ENCODE data around the gene COMMD1.
A peak's percentile ranks its signal among the peaks of the same experiment; 100 is the strongest.
"Not testable (repeated sequence)": the region's sequence is repeated elsewhere in the genome, so short reads cannot be mapped to it uniquely, and the experiment has no call there.

The COMMD1 gene

DNA sequence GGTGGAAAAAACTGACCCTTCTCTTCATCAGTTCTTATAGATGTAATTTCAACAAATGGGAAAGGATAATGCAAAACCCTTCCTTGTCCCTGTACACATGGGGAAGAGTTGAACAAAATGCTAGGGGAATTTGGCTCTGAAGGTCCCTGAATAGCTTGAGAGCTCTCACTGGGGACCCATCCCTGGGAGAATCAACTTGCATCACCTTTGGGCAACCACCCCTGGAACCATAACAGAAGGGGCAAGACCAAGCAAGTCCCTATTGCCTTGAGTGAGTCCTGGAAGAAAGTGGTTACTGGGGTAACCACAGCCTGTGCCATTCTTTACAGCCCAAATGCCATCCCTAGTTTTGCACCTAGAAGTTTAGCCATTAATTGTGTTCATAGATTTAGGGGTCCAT is 238.2 kb downstream of the COMMD1 start:
- no peak for DNase-seq

DNA sequence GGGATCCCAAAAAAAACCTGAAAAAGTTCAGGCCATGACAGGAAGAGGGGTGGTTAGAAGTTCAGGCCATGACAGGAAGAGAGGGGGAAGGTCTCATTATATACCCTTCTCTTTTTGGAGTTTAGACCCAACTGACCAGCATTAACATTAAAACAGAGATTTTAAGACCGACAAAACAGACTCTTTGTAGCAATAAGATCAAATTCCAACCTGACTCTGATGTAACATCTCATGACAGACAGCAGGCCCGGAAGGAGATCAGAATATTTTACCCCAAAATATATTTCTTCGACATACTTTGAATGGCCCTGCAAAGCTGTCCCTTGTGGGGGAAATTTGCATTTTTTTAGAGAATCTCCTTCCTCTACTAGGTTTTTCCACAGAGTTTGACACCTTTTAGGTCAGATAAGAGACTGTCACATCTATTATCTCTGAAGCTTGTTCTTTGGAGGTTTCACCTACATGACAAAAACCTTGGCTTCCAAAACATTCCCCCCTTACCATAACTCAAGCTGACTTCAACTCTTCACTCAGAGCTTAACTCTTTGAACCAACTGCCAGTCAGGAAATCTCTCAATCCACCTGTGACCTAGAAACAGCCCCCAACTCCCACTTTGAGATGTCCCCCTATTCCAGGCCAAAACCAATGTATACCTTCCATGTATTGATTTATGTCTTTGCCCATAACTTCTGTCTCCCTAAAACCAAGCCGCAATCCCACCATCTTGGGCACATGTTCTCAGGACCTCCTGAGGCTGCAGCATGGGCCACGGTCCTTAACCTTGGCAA is 239.4 kb downstream of the COMMD1 start:
- DNase-seq = no peak

DNA sequence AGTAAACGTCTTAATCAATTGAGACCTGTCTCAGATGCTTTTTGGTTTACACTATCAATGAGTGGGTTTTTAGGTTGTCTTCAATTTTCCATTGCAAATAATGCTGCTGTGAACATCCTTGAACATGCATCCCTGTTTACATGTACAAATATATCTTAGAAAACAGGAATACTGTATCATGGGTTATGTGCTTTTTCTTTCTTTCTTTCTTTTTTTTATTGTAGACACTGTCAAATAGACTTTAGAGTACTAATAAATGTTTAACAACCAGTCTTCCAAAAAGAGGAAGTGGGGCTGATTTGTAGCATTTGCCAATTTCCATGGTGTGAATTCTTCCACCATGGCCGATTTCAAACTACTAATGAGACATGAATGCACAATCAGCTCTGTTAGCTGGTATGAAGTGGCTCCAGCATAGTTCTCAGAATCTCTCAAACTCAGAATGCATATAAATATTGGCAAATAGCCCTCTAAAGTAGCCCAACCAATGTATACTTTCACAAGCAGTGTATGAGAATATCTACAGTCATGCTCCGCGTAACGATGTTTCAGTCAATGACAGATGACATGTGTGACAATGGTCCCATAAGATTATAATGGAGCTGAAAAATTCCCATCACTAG is 240.1 kb downstream of the COMMD1 start:
- DNase-seq = no peak

DNA sequence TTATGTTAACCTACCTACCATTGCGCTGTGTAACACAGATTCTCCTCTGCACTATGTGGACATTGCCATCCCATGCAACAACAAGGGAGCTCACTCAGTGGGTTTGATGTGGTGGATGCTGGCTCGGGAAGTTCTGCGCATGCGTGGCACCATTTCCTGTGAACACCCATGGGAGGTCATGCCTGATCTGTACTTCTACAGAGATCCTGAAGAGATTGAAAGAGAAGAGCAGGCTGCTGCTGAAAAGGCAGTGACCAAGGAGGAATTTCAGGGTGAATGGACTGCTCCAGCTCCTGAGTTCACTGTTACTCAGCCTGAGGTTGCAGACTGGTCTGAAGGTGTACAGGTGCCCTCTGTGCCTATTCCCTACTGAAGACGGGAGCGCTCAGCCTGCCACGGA is 241.3 kb downstream of the COMMD1 start:
- not testable (repeated sequence) for DNase-seq

DNA sequence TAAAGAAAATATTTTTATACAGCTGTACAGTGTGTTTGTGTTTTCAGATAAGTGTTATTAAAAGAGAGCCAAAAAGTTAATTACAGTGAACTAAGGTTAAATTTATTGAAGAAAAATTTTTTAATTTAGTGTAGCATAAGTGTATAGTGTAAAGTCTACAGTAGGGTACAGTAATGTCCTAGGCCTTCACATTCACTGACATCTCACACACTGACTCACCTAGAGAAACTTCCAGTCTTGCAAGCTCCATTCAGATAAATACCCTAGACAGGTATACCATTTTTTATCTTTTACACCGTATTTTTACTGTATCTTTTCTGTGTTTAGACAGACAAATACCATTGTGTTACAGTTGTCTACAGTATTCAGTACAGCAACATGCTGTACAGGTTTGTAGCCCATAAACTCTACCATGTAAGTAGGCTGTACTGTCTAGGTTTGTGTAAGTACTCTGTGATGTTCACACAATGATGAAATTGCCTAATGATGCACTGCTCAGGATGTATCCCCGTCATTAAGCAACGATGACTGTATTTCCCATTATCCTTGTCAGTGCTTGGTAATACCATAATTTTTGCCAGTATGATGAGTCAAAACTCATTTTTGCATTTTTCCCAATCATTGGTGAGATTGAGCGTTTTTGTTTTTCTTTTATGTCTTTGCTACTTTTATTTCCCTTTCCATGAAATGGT is 242.3 kb downstream of the COMMD1 start:
- DNase-seq = no peak

DNA sequence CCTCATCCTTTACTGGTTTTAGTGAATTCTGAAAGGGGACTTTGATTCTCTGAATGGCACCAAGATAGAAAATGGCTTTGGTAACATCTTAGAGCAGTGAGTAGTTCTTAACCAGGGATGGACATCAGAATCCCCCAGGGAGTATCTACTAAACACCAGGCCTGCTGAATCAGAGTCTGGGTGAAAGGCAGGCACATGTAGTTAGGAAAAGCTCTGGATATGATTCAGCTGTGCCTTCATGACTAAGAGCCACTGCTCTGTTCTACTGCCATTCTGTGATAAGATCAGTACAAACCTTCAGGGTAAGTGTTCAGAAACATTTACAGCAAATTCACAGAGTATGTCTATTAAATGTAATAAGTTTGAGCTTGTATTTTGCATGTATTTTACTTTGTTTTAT is 244.2 kb downstream of the COMMD1 start:
- DNase-seq = no peak

DNA sequence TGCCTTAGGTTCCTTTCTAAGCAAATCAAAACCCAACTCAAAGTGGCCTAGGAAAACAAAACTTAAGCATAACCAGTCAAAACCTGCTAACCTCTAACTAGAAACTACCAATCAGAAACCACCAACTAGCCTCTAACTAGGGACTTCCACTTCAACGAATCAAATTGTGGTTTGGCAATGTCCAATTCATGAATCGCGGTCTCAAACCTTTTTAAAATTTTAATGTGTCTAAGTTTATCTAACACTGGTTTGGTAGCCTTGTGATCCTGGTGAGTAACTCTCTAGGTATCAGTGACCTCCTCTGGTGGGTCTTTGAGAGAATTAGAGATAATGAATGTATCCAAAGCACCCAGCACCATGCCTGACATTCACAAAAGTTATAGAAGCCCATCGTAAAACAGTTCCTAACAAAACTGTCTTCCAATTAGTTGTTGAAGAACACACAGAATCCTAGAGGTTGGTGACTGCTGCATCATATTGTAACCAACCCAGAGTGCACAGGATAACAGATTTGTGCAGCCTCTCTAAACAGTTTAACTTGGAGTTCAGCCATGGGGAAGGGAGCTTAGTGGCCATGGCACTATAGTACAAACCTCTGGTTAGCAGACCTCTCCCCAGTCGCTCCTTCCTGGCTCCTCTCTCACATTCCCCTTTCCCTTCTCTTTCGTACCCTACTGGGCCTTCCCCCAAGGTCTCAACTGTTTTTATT is 245.3 kb downstream of the COMMD1 start:
- DNase-seq = no peak

DNA sequence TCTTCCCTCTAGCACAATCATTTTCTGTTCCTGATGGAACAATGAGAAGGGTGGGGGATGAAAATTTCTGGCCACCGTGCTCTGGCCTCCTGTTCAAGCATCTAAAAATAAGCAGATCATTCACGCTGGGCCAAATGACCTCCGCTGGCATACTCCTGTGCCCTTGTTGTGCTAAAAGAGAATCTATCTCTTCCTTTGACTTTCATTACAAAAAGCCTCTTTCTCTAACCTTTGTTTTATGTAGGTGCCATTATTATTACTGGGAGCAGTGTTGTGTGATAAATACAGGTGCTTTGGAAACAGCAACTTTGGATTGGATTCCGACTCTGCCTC is 245.8 kb downstream of the COMMD1 start:
- DNase-seq = no peak

DNA sequence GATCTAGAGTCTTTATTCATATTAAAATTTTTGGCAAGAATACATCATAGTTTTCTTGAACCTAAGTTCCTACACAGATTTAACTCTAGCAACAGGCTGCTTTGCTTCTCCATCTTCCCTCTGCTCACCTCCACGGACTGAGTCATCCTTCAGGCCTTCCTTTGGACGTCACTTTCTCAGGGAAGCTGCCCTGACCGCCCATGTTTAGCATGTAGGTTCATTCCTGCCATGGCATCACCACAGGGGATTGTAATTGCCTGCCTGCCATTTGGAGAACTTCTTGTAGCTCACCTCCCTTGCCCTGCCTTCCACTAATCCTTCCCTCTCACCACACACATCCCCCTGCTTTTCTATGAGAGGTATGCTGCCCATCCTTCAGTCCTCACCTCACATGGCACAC is 246.5 kb downstream of the COMMD1 start:
- no peak for DNase-seq

DNA sequence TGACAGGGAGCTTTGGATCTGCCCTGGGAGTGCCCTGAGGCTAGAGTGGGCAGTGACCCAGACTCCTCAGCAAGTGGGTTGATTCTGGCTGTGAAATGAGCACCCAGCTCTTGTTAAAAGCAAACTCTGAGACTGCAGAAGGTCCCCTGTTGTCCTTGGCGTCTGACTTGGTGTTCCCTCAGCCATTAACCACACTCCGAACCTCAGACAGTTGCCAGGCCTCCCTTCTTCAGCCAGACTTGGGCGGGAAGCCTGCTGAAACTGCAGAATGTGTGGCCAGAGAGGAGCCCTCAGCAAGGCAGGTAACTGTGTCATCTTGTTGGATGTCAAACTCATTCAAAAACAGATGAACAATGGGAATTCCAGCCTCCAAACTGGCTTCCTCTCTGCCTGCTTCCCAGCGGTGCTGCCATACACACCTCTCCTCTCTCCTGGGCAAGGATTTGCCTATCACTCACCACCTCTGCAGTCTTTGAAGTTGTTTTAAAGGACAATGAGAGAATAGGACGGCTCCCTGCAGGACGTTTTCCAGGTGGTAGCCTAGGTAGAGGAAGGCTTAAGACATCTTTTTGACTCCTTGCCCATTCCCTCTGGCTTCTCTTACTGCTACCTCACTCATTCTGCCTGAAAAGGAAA is 251.5 kb downstream of the COMMD1 start:
- DNase-seq = no peak

DNA sequence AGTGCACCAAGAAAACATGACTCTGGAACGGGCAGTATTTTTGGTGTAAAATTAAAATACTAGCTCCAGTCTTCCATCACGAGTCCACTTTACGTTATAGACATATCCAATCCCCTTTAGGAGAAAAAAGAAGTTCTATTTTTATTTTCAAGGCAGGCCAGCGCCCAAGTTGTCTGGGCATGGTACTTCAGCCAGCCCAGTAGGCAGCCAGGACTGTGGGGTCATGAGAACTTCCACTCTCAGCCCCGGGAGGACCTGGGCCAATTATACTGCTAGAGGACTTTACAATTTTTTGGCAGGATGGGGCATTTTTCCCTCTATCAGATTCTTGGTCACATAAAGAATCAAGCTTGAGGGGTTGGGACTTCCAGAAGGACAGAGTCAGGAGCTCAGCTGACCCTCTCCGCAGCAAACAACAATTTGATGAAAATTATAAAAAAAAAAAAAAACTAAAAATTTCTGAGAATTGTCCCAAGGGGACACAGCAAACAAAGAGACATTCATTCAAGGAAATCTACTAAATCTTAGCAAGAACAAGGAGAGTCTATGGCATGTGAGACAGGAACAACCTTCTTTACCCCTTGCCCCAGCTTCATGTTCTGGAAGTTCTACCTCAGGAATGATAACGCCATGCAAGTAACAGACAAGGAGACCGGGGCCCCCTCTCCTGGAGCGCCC is 253.1 kb downstream of the COMMD1 start:
- DNase-seq = no peak

DNA sequence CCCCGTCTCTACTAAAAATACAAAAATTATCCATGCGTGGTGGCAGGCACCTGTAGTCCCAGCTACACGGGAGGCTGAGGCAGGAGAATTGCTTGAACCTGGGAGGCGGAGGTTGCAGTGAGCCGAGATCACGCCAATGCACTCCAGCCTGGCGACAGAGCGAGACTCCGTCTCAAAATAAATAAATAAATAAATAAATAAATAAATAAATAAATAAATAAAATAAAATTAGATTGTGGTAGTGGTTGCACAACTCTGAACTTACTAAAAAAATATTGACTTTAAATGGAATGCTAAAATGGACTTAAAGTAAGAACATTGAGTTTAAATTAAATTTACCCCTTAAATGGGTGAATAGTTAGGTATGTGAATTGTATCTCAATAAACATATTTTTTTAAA is 255.2 kb downstream of the COMMD1 start:
- DNase-seq = not testable (repeated sequence)

DNA sequence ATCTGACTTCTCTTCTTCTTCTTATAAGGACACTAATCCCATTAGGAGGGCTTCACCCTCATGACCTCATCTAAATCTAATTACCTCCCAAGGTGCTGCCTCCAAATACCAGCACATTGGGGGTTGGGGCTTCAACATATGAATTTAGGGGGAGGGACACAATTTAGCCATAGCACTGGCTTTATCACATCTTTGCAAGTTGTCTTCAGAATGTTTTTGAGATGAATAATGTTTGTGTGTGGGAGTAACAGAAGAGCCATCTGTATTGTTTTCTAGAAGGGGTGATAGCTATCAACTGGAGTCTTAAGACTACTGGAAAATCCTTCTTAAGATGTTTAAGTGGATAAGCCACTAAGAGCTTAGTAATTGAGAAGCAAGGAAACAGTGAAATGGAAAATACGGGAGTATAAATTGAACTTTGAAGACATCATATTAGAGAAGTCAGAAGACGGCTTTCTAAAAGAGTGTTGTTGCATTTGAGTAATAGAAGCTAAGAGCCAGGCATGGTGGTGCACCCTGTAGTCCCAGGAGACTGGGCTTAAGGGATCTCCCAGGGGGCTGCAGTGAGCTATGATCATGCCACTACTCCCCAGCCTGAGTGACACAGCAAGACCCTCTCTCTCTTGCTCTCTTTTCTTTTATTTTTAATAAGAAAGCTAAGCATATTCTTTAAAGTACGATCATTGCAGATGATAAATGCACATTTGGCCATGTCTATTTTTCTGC is 257.8 kb downstream of the COMMD1 start:
- no peak for DNase-seq

DNA sequence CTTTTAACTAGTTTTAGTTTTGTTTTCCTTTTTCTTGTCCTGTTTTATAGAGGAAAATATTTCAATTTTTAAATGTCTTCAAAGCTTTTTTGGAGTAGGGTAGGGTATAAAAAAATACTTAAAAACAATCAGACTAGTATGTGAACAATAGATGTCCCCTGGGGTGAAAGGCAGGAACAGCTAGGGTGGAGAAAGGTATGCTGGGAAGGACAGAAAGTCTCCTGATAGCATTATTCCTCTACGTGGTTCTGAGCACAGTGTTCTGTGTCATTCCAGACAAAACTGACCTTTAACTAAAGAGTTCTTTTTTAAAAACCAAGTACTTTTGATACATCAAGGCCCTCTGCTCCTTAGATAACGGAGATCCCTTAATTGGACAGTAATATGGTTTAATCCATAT is 258.4 kb downstream of the COMMD1 start:
- no peak for DNase-seq

DNA sequence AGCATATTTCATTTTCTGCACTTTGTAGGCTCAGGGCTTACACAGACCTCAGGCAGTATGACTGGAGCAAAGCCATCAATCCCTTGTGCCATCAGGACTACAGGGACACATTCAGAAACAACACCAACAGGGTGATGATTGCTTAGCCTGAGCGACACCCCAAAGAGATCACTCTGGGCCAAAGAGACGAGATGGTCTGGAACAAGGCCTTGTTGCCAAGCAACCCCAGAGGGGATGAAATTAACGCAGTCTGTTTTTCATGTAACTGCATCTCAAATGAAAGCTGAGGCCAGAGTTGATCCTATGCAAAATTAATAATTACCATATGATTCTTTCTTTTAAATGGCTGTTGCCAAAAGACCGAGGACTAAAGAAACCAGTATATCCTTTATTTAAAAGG is 270.3 kb downstream of the COMMD1 start:
- peak in 1 of 2 experiments; percentile 27 for DNase-seq

DNA sequence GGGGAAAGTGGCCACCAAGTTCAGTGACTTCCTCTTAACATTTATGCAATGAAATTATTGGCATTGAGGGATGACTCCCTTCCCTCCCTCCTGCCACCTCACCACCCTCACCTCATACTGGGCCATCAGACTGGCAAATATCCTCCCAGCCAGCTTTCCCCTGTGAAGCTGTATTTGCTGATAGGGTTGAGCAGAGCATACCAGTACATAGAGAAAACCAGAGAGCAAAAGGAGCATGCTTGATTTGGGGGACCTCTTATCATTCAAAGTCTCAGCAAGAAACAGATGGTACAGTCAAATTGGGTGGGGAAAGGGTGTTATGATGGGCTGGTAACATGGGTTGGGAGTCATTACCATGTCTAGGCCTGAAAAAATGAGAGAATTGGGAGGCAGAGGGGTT is 271.3 kb downstream of the COMMD1 start:
- DNase-seq = no peak

DNA sequence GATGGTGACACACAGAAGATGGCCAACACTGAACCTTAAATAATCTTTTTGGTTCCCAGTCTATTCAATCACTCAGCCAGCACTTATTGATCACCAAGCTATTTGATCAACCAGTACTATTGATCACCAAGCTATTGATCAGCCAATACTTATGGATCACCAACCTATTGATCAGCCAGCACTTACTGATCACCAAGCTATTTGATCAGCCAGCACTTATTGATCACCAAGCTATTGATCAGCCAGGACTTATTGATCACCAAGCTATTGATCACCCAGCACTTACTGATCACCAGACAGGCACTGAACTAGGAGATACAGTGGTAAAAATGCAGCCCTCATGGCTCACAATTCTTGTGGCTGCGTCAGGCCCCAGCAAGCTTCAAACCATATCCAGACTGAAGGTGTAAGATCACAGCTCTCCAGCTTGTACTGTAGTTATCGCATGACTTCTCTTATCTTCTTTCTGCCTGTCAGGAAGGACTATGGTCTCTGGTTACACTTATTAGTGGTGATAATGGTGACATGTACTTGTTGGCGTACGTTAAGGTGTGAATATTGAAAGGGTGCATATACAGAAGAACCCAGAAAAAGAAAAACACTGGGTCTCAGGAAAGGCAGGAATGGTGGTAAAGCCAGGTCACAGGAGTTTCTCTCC is 272.0 kb downstream of the COMMD1 start:
- no peak for DNase-seq

DNA sequence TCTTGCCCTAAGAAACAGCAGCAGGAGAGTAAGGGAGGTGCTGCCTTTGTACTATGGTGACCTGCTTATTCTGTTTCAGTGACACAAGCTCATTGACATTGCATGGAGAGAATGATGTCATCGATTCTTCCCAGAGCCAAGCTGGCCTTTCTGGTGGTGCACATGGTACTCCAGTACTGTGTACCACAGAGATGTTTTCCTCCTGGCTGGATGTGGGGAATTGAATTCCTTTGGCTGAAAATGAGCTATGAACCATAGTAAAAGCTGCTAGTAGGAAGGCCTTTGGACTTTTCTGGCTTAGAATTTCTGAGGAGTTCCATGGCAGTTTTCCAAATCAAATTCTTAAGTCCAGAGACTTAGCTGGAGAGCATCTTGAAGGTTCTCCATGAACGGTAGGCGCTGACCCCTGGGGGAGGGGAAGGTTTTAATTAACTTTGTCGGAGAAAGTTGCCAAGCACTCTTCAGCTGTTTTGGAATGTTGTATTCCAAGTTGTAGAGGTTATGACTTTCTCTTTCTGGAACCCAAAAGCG is 273.3 kb downstream of the COMMD1 start:
- no peak for DNase-seq

DNA sequence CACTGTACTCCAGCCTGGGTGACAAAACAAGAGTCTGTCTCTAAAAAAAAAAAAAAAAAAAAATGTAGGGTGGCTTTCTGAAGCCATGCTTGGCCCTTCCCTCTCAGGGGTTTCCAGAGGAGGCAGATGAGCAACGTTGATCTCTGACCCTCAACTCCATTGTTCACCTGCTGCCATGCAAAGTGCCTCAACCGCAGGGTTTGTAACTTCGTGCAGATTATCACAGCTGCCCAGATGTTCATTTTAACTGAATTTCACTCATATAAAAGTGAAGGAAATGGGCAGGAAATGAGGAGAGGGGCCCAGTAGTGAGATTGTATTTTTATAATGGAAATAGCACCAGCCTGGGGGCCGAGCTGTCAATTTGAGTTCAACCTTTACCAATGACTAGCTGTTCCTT is 275.5 kb downstream of the COMMD1 start:
- no peak for DNase-seq

DNA sequence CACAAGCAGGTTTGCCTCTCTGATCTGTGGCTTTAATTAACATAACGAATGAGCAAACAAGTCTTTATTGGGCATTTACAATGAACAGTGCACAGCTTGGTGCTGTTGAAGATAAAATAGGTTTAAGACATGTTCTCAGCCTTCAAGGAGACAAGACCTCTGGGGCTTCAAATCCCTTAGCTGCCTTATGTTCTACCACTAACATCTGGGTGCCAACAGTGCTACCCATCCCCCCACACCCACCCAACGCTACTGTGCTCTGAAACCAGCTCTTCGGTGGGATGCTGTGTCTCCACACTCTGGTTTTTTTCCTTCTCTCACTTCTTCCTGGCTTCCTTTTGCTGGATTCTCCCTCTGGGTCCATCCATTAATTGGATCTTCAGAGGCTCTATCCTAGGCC is 276.4 kb downstream of the COMMD1 start:
- no peak for DNase-seq

All from NCI-H2081 (cell line).